Mesothelial cell of epicardium (in vitro differentiated cells): ENCODE data around the gene NOS1AP. TPM values are rescaled to one million over a fixed set of nuclear protein-coding genes. Genes with fewer than 3 reads are reported as not detected.

Source experiments
- DNase-seq, 2 experiments: peaks; one replicate each; pipeline ENCODE4 v3.0.0; 2021; ENCODE audit warnings: low spot score in 2 of 2; ENCODE audit not compliant: unreplicated experiment in 2 of 2
- H3K27ac Mint-ChIP-seq: 2 replicates; pipeline ENCODE4 v1.8.0; 2021; ENCODE audit warnings: mixed read lengths
- H3K27me3 Mint-ChIP-seq: 2 replicates; pipeline ENCODE4 v1.8.0; 2021; ENCODE audit warnings: low read depth, mixed read lengths
- H3K36me3 Mint-ChIP-seq: 2 replicates; pipeline ENCODE4 v1.8.0; 2021; ENCODE audit warnings: mixed read lengths
- H3K4me1 Mint-ChIP-seq: 2 replicates; pipeline ENCODE4 v1.8.0; 2021; ENCODE audit warnings: mixed read lengths
- H3K4me3 Mint-ChIP-seq: 2 replicates; pipeline ENCODE4 v1.8.0; 2021; ENCODE audit warnings: mild to moderate bottlenecking, moderate library complexity, mixed read lengths
- H3K9me3 Mint-ChIP-seq: 2 replicates; pipeline ENCODE4 v1.8.0; 2021; ENCODE audit warnings: mixed read lengths
- total RNA-seq: library from RNA; stranded (reverse); gene quantifications from 3 replicates; pipeline ENCODE4 v1.2.1, GENCODE V29; 2021
- TF ChIP-seq, protein P1 (sequence below): fragments of 200-600 bp; sonication (generic); IDR thresholded peaks from one replicate; pipeline ENCODE4 v1.5.0; 2021; ENCODE audit warnings: antibody characterized with exemption; ENCODE audit not compliant: unreplicated experiment

NOS1AP gene
- total RNA-seq, 1 donor from 2014 or later: 4.4 TPM

DNA sequence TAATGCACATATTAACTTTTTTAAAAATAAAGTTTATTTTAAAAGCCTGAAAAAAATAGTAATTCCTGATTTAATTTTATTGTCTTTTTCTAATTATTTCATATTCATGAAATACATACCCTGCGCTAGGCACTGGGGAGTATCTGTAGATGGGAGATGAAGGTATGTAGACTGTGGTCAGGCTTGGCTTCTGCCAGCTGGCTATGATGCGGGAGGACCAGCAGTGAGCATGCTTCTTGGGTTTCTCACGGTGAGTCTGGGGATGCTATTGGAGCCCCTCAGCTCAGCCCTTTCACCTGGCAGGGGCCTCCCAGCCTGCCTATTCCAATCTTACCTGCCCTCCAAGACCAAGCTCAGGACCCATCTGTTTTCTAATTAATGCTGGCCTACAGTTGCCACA lies 138.4 kb downstream of the NOS1AP start:
- no peaks in the 10 kb centered on the region for H3K36me3 Mint-ChIP-seq
- TF ChIP-seq, protein P1, sequence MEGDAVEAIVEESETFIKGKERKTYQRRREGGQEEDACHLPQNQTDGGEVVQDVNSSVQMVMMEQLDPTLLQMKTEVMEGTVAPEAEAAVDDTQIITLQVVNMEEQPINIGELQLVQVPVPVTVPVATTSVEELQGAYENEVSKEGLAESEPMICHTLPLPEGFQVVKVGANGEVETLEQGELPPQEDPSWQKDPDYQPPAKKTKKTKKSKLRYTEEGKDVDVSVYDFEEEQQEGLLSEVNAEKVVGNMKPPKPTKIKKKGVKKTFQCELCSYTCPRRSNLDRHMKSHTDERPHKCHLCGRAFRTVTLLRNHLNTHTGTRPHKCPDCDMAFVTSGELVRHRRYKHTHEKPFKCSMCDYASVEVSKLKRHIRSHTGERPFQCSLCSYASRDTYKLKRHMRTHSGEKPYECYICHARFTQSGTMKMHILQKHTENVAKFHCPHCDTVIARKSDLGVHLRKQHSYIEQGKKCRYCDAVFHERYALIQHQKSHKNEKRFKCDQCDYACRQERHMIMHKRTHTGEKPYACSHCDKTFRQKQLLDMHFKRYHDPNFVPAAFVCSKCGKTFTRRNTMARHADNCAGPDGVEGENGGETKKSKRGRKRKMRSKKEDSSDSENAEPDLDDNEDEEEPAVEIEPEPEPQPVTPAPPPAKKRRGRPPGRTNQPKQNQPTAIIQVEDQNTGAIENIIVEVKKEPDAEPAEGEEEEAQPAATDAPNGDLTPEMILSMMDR: no peak
- H3K27ac Mint-ChIP-seq: no peak overlapping the region
- DNase-seq: no peak
- H3K9me3 Mint-ChIP-seq: no peaks in the 10 kb centered on the region
- H3K27me3 Mint-ChIP-seq: no peaks in the 10 kb centered on the region
- H3K4me3 Mint-ChIP-seq: no peak overlapping the region
- peaks cover 18% of the 10 kb centered on the region for H3K4me1 Mint-ChIP-seq

DNA sequence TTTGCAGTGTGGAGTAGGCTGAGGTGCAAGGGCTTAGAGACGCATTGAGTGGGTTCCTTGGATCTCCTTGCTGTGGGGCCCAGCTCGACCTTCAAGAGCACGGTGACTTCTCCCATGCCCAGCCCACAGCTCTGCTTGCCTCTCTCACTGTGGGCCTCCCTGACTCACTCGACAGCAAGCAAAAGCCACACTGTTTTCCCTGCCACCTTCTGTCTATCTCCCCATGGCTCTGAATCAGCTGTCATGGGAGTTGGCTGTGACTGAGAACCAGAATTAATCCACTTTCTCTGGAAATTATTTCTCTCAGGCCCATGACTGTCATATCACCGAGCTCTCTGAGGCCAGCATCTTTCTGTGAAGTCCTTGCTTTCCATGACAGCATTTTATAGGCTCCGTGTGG lies 140.7 kb downstream of the NOS1AP start:
- peaks cover 32% of the 10 kb centered on the region for H3K4me1 Mint-ChIP-seq
- H3K27ac Mint-ChIP-seq: no peak overlapping the region
- no peaks in the 10 kb centered on the region for H3K36me3 Mint-ChIP-seq
- H3K9me3 Mint-ChIP-seq: no peaks in the 10 kb centered on the region
- TF ChIP-seq, protein P1: no peak
- H3K27me3 Mint-ChIP-seq: no peaks in the 10 kb centered on the region
- no peak for DNase-seq
- no peak overlapping the region for H3K4me3 Mint-ChIP-seq

DNA sequence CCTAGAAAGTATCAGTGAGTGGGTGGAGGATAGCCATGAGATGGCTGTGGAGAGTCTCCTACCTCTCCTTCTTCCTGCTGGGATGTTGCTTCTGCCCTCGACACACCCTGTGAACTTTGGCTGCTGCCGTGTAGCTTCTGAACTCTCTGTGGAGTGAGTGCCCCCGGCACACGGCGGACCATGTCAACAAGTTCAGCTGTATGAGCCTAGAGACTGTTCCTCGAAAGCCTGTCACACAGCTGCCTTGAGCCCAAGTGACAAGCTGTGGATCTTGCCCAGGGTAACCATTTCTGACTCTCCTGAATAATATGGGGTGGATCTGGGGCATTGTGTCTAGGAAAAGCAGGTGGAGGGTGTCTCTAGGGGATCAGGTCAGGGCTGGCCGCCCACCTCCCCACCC lies 143.2 kb downstream of the NOS1AP start:
- DNase-seq: no peak
- no peak overlapping the region for H3K4me3 Mint-ChIP-seq
- no peaks in the 10 kb centered on the region for H3K27me3 Mint-ChIP-seq
- H3K9me3 Mint-ChIP-seq: no peaks in the 10 kb centered on the region
- TF ChIP-seq, protein P1: no peak
- H3K36me3 Mint-ChIP-seq: no peaks in the 10 kb centered on the region
- peaks cover 33% of the 10 kb centered on the region for H3K4me1 Mint-ChIP-seq
- peak overlapping the region; percentile 96 for H3K27ac Mint-ChIP-seq

DNA sequence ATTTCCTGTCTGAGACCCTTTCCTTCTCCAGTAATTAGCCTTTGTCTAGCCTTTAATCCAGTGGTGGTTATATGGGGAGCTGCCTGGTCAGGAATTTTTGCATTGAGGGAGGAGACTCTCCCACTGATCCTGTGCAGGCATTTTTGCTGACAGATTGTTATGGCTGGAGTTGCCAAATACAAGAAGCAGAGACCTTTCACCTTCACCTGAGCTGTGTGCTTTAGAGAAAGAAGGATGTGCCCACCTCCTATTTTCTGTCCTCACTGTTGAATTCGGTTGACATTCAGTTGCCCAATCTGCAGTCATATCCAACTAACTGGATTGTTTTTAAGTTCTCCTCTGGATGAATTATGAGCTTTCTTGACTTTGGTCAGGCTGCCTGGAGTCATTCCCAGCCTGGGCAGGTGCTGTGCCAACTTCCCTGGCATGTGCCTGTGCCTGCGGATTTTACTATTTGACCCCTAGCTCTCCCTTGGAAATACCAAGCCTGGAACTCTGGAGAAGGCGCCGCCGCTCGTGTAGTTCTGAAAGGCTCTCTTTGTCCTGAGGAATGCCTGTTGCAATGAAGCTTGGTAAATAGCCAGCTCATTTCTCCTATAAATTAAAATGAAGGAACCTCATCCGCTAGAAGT lies 143.9 kb downstream of the NOS1AP start:
- H3K36me3 Mint-ChIP-seq: no peaks in the 10 kb centered on the region
- H3K9me3 Mint-ChIP-seq: no peaks in the 10 kb centered on the region
- H3K27ac Mint-ChIP-seq: peak overlapping the region; percentile 96
- H3K4me3 Mint-ChIP-seq: no peak overlapping the region
- DNase-seq: no peak
- no peaks in the 10 kb centered on the region for H3K27me3 Mint-ChIP-seq
- peaks cover 40% of the 10 kb centered on the region for H3K4me1 Mint-ChIP-seq
- TF ChIP-seq, protein P1: no peak

DNA sequence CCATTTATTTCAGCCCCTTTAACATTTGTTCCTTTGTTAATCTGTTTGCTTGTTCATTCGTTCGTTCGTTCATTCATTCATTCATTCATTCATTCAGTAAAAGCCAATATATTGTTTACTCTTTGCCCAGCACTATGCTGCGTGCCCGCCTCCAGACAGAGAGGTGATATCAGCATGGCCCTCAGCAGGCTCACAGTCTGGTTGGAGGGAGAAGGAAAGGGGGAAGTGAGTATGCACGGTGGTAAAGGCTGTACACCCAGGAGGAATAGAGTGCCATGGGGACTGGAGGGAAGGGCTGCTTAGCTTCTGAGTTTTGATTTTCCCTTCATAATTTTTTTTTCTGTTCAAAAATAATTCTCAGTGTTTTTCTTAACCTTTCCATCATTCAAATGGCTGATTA lies 144.7 kb downstream of the NOS1AP start:
- no peak overlapping the region for H3K4me3 Mint-ChIP-seq
- peaks cover 48% of the 10 kb centered on the region for H3K4me1 Mint-ChIP-seq
- peak overlapping the region; percentile 30 for H3K27ac Mint-ChIP-seq
- no peaks in the 10 kb centered on the region for H3K9me3 Mint-ChIP-seq
- H3K27me3 Mint-ChIP-seq: no peaks in the 10 kb centered on the region
- no peak for DNase-seq
- TF ChIP-seq, protein P1: no peak
- H3K36me3 Mint-ChIP-seq: no peaks in the 10 kb centered on the region

DNA sequence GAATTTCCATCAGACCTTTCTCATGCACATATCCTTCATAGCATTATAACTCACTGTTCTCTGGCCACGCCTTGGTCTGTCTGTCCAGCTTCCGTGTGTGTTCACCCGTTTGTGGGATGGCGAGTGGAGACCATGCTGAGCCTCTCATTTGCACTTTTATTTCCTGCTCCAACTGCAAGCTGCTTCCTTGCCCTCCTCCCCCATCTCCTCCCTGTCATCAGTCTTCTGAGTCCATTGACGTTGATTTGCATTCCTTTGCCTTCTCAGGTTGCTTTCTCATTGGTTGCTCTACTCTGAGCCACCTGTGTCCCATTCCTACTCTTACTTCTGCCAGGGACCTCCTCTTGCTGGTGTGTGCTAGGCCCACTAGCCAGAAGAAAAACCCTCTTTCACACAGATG lies 146.4 kb downstream of the NOS1AP start:
- Mint-ChIP-seq H3K4me1 (peaks cover 58% of the 10 kb centered on the region), H3K9me3 (no peaks in the 10 kb centered on the region), H3K4me3 (no peak overlapping the region), H3K27ac (no peak overlapping the region), H3K36me3 (no peaks in the 10 kb centered on the region), H3K27me3 (no peaks in the 10 kb centered on the region)
- no peak for DNase-seq
- TF ChIP-seq, protein P1: no peak
